Bone marrow (tissue), 2 donors: ENCODE data around the gene QDPR.
"Not testable (repeated sequence)": the region's sequence is repeated elsewhere in the genome, so short reads cannot be mapped to it uniquely, and the experiment has no call there.

Source experiments
- DNase-seq, 2 donors: peaks; one replicate each; lab custom pipeline; 2025; lab: John Stamatoyannopoulos, UW

Gene QDPR

DNA sequence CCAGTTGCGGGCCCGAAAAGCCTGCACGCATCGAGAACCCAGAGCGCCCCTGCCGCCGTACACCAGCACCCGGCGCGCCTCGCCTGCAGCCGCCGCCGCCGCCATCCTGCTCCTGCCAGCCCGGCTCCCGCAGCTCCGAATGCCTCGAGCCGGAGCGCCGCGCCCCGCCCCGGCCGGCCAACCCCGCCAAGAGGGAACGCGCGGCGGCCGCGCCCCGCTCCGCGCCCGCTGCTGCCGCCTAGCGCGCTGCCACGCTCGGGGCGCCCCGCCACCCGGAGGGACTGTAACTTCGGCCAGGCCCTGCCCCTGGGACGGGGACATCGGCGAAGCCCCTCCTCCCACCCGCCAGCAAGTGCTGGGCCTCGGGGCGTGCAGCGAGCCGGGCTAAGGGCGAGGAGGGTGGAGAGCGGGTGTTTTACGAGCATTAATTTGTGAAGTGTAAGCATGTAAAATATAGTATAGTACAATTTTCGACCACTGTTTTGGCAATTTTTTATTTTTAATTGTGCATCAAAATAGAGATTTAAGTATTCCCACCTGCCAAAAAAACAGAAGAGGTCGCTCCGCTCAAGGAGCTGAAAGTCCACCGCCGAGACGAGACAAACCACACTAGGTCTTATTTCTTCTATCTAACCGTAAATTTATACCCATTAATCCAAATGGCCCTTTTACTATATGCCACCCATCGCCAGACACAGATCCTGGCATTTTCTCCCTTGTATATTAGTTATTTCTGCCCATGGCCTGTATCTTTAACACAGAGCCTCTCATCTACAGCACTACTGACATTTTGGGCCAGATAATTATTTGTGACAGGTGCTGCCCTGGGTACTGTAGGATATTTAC is at the start of gene QDPR:
Gene QDPR, minus strand, starts transcription at position 141 of the 846 bp plus-strand sequence. Its CDS starts 36 bp downstream, at position 105.
- peak; percentile 32 to 51 for DNase-seq

DNA sequence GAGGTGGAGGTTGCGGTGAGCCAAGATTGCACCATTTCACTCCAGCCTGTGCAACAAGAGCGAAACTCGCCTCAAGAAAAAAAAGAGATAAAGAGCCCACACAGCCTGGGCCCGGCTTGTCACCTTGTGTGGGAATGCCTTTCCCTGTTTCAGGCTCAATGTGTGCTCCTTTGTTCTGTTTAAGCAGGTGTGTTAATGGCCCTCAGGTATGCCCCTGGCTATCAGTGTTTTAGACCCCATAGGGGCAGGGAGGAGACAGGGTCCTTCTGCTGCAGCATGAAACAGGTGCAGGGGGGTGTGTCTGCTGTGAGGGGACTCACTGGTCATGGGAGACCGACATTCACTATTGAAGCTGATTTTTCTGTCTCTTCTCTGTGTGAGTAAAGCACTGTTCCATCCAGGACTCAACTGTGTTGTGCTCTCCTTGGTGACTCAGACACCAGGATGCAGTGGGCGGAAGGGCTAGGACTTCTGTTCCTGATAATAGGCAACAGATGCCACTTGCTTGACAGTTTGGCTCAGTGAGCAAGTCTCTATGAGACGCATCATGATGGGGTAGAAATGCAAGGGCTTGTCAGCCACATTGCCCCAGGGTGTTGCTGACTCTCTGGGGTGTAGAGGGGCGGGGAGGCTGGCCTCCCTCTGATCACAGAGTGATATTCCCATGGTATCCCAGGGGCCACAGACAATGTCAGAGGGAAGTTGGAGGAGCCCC is 49.5 kb upstream of the QDPR start:
- no peak for DNase-seq

DNA sequence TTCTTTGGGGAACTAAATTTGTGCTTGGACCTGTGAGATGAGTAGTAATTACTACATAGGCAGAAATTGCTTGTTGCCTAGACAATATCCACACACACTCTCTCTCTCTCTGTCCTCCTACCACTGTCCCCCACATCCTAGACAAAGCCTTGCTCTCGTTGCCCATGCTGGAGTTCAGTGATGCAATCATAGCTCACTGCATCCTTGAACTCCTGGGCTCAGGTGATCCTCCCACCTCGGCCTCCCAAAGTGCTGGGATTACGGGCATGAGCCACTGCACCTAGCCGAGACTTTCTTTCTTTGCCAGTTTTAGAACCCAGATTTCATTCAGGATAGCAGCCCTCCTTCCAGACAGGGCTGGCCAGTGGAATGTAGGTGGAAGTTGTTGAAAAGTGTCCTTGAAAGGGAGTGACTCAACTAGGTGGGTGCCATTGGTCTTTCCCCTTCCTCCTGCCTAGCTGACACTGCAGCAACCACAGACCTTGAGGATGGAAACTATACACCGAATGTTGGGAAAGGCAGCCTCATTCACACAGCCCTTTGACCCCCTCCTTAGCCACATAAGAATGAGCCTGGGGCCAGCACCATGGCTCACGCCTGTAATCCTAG is 48.3 kb upstream of the QDPR start:
- no peak for DNase-seq

DNA sequence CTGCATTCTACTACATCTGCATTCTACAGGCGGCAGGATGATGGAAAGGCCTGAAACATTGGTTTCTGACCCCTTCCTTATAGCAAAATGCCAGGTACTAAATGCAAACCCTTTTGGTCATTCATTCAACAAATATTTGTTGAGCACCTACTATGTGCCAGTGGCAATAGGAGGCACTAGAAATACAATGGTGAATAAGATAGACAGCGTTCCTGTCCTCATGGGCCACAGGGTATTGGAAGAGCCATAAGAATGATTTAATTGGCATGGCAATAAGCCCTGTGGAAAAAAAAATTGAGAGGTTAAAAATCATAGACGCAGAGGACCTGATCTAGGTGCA is 47.8 kb upstream of the QDPR start:
- DNase-seq = no peak

DNA sequence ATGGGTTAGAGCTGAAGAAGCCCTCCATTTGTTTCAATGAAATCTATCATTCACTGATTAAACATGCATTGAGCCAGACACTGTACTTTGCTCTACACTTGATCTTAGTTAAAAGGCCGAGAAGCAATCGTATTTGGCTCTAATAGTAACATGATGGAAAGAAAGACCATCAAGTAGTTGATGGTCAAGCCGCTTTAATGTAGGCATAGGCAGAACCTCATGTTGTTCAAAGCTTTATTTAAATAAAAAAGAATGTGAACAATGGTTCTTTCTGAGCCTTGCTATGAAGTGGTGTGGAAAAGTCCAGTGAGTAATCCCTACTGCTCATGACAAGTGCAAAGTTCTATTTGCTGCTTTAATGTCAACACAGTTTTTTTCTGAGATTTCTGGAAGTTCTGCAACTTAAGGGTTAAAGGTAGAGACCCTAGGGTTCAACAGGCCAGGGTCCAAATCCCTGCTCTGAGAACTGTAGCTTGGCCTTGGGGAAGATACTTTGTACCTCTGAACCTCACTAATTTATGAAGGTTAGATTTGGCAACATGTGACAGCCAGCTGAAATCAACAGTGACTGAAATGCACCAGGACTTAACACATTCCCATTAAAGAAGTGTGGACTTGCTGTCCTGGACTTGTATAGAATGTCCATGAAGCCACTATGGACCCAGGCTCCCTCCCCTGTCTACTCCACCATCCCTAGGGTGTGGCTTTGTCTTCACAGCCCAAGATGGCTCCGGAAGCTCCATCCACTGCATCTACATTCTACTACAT is 47.2 kb upstream of the QDPR start:
- DNase-seq = no peak

DNA sequence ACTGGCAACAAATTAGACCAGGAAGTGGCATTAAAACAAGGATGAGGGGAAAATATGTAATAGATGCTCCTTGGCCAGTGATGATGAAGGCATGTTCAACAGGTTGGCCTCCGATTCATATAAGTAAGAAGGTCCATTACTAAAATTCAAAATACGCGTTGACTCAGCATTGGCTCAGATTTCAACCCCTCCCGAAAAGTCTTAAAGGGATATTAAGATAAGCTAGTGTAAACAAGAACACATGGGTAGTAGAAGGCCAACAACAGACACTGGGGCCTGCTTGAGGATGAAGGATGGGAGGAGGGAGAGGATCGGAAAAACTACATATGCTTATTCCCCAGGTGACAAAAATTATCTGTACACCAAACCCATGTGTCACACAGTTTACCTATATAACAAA is 46.0 kb upstream of the QDPR start:
- DNase-seq = no peak

DNA sequence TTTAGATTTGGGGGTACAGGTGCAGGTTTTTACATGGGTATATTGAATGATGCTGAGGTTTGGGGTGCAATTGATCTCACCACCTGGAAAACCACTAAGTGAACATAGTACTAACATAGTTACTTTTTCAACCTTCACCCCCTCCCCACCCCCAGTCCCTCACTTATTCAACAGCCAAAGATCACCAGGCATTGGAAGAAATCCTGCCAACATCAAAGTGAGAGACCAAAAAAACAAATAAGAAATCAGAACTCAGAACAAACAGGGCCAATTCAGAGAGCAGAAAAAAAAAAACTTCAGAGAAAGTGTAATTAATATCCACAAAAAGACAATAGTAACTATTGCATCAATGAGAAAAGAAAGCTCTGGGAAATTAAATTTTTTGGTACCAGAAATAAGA is 44.6 kb upstream of the QDPR start:
- DNase-seq = no peak

DNA sequence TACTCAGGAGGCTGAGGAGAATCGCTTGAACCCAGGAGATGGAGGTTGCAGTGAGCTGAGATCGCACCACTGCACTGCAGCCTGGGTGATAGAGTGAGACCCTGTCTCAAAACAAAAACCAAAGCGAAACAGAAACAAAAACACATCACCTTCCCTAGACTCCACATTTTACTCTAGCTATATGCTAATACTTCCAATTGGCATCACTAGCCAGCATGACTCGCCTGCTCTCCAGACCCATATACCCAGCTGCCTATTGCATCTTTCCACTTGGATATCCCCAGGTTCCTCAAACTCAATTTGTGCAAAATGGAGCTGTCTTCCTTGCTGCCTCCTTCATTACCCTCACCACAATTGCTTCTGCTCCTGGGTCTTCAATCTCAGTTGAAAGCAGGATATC is 42.7 kb upstream of the QDPR start:
- DNase-seq = peak in 1 of 2 donors; percentile 6

DNA sequence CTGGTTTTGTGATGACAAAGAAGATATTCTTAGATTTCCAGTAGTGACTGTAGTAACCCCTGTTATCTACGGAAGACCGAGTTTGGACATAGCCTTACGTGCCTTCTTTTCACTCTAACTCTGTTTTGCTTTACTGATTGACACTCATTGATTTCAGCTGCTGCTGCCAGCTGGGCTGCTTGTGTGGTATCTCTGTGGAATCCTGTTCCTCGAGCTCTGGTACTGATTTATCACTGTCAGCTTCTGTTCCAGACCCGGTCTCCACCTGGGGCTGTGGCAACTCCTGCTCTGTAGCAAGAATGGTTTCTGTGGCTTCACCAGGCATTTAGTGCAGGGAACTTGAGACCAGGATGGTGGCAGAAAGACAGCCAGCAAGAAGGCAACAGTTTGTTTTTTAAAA is 40.5 kb upstream of the QDPR start:
- DNase-seq = no peak

DNA sequence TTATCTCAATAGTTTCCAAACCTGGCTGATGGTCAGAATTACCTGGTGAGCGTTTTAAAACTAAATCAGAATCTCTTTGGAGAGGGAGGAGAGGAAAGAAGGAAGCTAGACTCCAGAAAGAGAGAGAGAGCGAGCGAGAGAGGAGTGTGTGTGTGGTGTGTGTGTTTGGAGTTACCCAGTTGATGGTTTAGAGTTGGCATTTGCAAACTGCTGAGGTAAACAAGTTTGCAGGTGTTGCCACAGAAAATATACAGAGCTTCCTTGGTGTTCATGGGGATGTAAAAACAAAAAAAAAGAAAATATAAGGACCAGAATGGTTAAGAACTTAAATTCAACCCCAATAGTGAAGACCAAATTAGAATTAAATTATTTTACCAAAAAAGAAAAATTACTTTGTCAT is 38.7 kb upstream of the QDPR start:
- DNase-seq = no peak

DNA sequence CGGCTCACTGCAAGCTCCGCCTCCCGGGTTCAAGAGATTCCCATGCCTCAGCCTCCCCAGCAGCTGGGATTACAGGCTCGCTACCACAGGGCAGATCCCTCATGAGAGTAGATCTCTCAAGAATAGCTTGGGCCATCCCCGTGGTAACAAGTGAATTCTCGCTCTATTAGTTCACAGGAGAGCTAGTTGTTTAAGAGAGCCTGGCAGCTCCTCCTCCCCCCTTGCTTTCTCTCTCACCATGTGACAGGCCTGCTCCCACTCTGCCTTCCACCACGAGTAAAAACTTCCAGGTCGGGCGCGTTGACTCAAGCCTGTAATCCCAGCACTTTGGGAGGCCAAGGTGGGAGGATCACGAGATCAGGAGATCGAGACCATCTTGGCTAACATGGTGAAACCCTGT is 34.8 kb upstream of the QDPR start:
- no peak for DNase-seq

DNA sequence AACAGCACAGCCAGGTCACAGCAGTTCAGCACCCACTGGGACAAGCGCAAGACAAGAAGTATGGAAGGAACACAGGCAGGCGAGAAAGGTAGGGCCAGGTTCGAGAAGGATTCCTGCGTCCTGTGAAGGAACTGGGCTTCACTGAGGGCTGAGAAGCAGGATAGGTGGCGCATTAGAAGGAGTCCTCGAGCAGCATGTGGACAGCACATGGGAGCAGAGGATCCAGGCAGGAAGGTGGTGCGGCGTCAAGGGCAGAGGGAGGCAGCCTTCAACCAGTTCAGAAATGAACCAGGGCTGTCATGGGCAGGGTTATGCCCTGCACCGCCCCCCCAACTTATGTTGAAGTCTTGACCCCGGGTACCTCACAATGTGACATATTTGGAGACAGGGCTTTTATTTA is 34.3 kb upstream of the QDPR start:
- DNase-seq = no peak

DNA sequence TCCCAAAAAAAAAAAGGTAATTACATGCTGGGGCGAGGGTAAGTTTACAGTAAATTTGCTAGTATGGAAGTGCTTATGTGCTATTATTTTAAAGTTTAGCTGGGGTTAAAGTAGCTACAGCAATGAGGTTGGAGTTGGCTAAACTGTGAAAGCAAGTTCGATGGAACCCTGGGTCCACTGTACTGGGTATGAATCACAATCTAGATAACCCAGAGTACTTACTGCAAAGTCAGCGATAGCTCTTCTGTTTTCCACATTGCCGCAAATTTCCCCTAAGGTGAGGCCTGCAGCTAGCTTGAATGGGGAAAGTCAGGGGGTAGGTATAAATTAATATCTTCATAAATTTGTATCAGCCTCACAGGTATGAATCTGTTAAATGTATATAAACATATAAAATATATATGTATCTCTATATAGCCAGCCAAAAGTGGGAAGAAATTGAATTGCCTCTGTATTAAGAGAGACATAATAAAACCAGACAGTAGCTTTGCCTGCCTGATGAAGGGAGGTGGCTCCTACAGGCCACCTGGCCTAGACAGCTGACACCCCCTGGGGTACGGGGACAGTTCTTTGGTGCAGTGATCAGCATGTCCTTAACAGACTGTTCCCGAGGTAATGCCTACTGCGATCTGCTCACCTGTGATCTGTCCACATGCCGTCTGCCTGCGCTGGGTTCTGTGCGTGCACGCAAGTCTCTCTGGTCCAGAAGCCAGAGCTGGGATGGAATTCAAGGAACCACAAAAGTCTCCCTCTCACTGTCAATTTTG is 33.7 kb upstream of the QDPR start:
- no peak for DNase-seq

DNA sequence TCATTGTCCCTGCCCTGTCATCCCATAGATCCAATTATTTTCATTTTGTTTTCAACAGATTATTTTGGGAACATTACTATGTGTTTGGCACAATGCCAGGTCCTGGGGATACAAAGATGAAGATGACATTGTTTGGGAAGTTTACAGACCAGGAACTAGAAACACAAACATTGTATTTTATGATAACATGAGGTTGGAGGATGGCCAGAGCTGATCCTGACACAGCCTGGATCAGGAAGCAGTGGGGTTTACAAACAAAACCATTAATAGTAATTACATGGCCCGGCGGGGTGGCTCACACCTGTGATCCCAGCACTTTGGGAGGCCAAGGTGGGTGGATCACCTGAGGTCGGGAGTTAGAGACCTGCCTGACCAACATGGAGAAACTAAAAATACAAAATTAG is 32.9 kb upstream of the QDPR start:
- no peak for DNase-seq

DNA sequence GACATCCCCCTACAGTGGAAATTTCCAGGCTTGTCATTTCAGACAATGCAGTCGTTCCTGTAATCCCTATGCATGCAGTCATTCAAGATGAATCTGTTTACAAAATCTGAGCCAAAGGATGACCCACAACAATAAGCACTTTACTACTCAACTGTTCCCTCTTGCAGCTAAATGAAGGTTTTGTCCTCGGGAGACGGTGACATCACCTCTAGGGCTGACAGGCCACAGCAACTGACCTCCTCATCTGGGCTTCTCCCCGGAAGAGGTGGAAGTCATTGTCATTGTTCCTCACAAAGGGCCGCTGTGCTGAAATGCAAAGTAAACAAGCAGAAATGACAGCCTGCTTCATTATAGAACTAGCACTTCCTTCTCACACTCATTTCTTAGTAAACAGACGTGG is 32.3 kb upstream of the QDPR start:
- DNase-seq = no peak

DNA sequence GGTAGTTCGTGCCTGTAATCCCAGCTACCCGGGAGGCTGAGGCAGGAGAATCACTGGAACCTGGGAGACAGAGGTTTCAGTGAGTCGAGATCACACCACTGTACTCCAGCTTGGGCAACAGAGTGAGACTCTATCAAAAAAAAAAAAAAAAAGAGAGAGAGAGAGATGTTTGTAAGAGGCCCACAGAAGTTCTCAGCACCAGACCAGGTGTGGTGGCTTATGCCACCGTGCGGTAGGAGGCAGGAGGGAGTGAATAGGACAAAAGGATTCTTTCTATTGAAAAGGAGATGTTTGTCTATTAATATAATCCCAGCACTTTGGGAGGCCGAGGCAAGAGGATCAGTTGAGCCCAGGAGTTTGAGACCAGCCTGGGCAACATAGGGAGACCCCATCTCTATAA is 25.2 kb upstream of the QDPR start:
- DNase-seq = not testable (repeated sequence)

DNA sequence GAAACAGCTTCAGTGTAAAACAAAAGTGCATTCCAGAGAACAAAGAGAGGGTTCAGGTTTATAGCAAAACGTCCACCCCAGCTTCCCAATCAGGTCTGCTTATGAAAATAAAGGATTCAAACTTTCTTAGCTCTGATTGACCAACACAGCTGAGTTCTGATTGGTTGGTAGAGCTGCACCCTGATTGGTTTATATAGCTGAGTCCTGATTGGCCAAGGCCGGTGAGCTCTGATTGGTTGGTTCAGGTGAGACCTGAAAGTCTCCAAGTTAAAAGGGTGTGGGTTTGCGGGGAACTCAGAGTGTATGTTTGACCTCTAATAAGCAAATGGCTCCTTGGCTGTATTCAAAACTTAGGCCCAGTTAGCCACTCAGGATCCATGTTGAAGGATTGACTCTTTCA is 24.0 kb upstream of the QDPR start:
- no peak for DNase-seq

DNA sequence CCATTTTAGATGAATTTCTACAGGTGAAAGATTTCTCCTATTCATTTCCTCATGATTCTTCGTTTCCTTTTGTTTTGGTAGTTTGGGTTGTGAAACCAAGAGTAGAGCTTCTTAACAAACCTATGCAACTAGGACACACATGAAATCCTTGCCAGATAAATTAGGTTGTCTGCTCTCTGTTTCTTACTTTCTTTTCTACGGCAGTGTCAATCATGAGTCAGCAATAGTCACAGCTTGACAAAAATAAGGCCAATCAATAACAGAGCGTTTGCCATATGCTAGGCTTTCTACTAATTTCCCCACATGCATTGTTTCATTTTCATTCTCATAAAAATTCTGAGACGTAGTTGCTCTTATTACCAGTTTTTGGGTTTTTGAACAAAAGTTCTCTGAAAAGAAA is 23.4 kb upstream of the QDPR start:
- no peak for DNase-seq

DNA sequence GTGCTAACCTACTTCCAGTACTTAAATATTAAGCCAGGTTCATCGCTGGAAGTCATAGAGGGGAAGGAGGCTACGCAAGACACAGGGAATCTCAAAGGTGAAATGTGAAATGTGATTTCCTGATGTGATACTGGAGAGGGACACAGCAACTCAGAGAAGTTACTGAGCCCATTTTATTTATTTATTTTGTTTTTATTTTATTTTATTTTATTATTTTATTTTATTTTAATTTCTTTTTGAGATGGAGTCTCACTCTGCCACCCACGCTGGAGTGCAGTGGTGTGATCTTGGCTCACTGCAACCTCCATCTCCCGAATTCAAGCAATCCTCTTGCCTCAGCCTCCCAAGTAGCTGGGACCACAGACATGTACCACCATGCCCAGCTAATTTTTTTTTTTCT is 22.8 kb upstream of the QDPR start:
- no peak for DNase-seq

DNA sequence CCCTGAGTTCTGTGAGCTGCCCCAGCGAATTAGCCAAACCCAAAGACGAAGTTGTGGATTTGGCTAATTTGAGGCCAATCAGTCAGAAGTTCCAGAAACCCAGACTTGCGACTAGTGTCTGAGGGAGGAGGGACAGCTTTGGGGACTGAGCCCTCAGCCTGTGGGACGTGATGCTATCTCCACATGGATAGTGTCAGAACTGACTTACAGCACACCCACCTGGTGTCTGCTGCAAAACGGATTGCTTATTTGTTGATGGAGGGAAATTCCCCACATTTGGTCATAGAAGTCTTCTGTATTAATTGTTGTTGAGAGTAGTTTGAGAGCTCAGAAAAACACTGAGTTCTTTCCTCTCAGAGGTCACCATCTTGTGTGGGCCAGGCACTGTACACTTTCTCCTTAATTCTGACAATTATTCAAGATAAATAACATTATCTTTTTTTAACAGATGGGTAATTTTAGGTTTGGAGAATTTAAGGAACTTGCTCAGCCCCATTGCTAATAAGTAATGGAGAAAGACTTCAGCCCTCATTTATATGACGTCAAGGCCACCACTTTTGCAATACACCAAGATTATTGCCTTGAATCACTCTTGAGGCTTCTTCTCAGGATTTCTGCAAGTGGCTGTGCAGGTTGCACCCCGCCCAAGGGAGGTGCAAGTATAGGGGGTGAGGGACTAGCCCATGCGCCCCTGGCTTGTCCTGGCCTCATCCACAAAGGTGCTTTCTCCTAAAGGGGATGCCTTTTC is 19.8 kb upstream of the QDPR start:
- DNase-seq = no peak

DNA sequence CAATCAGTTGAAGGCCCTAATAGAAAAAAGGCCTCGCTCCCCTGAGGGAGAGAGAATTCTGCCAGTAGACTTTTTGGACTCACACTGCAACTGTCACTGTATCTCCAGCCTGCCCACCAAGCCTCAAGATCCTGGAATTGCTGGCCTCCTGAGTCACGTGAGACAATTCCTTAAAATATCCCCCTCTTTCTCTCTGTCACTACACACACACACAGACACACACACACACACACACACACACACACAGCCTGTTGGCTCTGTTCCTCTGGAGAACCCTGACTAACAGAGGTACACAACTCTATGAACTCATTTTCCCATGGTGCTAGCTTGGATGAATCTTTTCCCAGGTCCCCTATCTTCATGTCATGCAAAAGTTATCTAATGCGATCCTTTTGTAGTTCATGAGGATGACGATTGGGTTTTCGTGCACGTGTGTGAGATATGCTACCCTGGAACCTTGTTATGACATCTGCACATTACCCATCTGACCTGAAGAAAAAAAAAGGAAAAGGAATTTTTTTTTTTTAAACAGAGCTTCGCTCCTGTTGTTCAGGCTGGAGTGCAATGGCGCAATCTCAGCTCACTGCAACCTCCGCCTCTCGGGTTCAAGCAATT is 16.8 kb upstream of the QDPR start:
- DNase-seq = no peak
